Activated CD4-positive, alpha-beta T cell treated with anti-CD3 and anti-CD28 coated beads, Interleukin-10, Interleukin-2, amounts not matched to agents 100 ng/mL and 50 ng/mL, durations not matched to agents 16 hours and 8 hours (primary cell): Measurements from ENCODE around the gene METTL1.

Source experiments
- DNase-seq: peaks from one replicate; pipeline ENCODE4 v3.0.0-alpha.2; 2020

The METTL1 gene

GRCh38 chr12:57766464-57767304, 5.2 kb downstream of the METTL1 start, which contains the start of gene CYP27B1:
CYP27B1 (minus strand) TSS chr12:57767078; CDS start chr12:57767041, 37 bp downstream.
- no peak for DNase-seq

- DNase-seq, result no peak
These were observed 6.0 kb downstream of the METTL1 start for GRCh38 chr12:57765698-57766463.

- DNase-seq, result peak; percentile 70
These were observed 6.8 kb downstream of the METTL1 start for GRCh38 chr12:57765003-57765697.

- no peak for DNase-seq
These were observed 7.3 kb downstream of the METTL1 start for GRCh38 chr12:57764662-57765002.

GRCh38 chr12:57763881-57764661, 7.8 kb downstream of the METTL1 start:
- DNase-seq, result no peak

GRCh38 chr12:57762463-57762862, 9.4 kb downstream of the METTL1 start:
- no peak for DNase-seq

- no peak for DNase-seq
These were observed 10.4 kb downstream of the METTL1 start for GRCh38 chr12:57761391-57761998.

- DNase-seq, result no peak
These were observed 11.4 kb downstream of the METTL1 start for GRCh38 chr12:57760347-57760982.

GRCh38 chr12:57759360-57759980, 12.4 kb downstream of the METTL1 start:
- DNase-seq, result peak; percentile 58

- no peak for DNase-seq
These were observed 13.1 kb downstream of the METTL1 start for GRCh38 chr12:57758552-57759359.

GRCh38 chr12:57757771-57758170, 14.1 kb downstream of the METTL1 start:
- DNase-seq, result no peak

GRCh38 chr12:57756406-57757341, 15.2 kb downstream of the METTL1 start:
- DNase-seq, result peak; percentile 83

- DNase-seq, result no peak
These were observed 16.2 kb downstream of the METTL1 start for GRCh38 chr12:57755454-57756372.

GRCh38 chr12:57755194-57755453, 16.8 kb downstream of the METTL1 start:
- no peak for DNase-seq

- peak; percentile 91 for DNase-seq
These were observed 17.3 kb downstream of the METTL1 start, which contains the start of gene MARCHF9 for GRCh38 chr12:57754411-57755193. MARCHF9 (plus strand) TSS chr12:57755103; CDS start chr12:57755529, 426 bp downstream.

GRCh38 chr12:57753756-57754337, 18.1 kb downstream of the METTL1 start:
- DNase-seq, result no peak

GRCh38 chr12:57752668-57753000, 19.3 kb downstream of the METTL1 start:
- DNase-seq, result no peak
